RKO (cell line): ENCODE results near the gene TBRG4.
"Not testable (repeated sequence)": the region's sequence is repeated elsewhere in the genome, so short reads cannot be mapped to it uniquely, and the experiment has no call there.

Source experiments
- DNase-seq: peaks from one replicate; pipeline ENCODE4 v3.0.0-alpha.2; 2016; ENCODE audit warnings: low spot score

Gene TBRG4

GRCh38 chr7:45111298-45112223 lies at the start of gene TBRG4:
Gene TBRG4, minus strand, starts transcription at chr7:45111697. Its CDS starts 2,460 bp downstream, at chr7:45109237.
- DNase-seq = peak; percentile 93

- no peak for DNase-seq
Observed at GRCh38 chr7:45161138-45161537, 49.6 kb upstream of the TBRG4 start.

- no peak for DNase-seq
Observed at GRCh38 chr7:45160417-45160881, 49.0 kb upstream of the TBRG4 start.

- DNase-seq = no peak
Observed at GRCh38 chr7:45159296-45159695, 47.8 kb upstream of the TBRG4 start.

GRCh38 chr7:45158471-45158870 lies 47.0 kb upstream of the TBRG4 start:
- DNase-seq = no peak

- no peak for DNase-seq
Observed at GRCh38 chr7:45157653-45158401, 46.3 kb upstream of the TBRG4 start, which contains the start of gene RAMP3. Gene RAMP3, plus strand, starts transcription at chr7:45157791. Its CDS starts 38 bp downstream, at chr7:45157829.

GRCh38 chr7:45157286-45157652 lies 45.8 kb upstream of the TBRG4 start:
- no peak for DNase-seq

GRCh38 chr7:45156516-45157272 lies 45.2 kb upstream of the TBRG4 start:
- DNase-seq = no peak

- no peak for DNase-seq
Observed at GRCh38 chr7:45155941-45156340, 44.4 kb upstream of the TBRG4 start.

- DNase-seq = no peak
Observed at GRCh38 chr7:45155357-45155900, 43.9 kb upstream of the TBRG4 start.

- not testable (repeated sequence) for DNase-seq
Observed at GRCh38 chr7:45153861-45154260, 42.4 kb upstream of the TBRG4 start.

GRCh38 chr7:45153233-45153632 lies 41.7 kb upstream of the TBRG4 start:
- no peak for DNase-seq

GRCh38 chr7:45151967-45152366 lies 40.5 kb upstream of the TBRG4 start:
- no peak for DNase-seq

- no peak for DNase-seq
Observed at GRCh38 chr7:45151131-45151684, 39.7 kb upstream of the TBRG4 start.

- no peak for DNase-seq
Observed at GRCh38 chr7:45150199-45150598, 38.7 kb upstream of the TBRG4 start.

- no peak for DNase-seq
Observed at GRCh38 chr7:45149606-45150005, 38.1 kb upstream of the TBRG4 start.

- no peak for DNase-seq
Observed at GRCh38 chr7:45148653-45148973, 37.1 kb upstream of the TBRG4 start.

GRCh38 chr7:45147858-45148652 lies 36.6 kb upstream of the TBRG4 start:
- no peak for DNase-seq

- DNase-seq = no peak
Observed at GRCh38 chr7:45146531-45147379, 35.3 kb upstream of the TBRG4 start.

- no peak for DNase-seq
Observed at GRCh38 chr7:45145881-45146280, 34.4 kb upstream of the TBRG4 start.
